PC-3 (cell line): ENCODE data around the gene SELENOS. TPM values are rescaled to one million over a fixed set of nuclear protein-coding genes. Genes with fewer than 3 reads are reported as not detected.

Source experiments
- ATAC-seq: fragments of 200-7000 bp; cut with Tn5 transposase; 2 replicates; pipeline ENCODE4 v1.9.1; 2020; ENCODE audit warnings: mild to moderate bottlenecking, moderate library complexity
- BruUV-seq: library from RNA; stranded (reverse); fragments of 400-500 nt; replicated peaks from 2 replicates; lab custom pipeline; 2021; lab: Mats Ljungman, UMichigan
- CTCF ChIA-PET: fragments of 300-600 bp; sonication (Branson Sonifier 250); formaldehyde crosslinking; loops from one replicate; lab custom pipeline; 2022; ENCODE audit warnings: antibody characterized with exemption; lab: Charles Lee
- POLR2A ChIA-PET: fragments of 300-600 bp; sonication (Branson Sonifier 250); formaldehyde crosslinking; loops from one replicate; lab custom pipeline; 2022; ENCODE audit warnings: antibody characterized with exemption; ENCODE audit not compliant: unreplicated experiment; lab: Charles Lee
- DNase-seq: peaks from one replicate; pipeline ENCODE4 v3.0.0-alpha.2; 2015
- H2AFZ ChIP-seq: fragments of 300-600 bp; sonication (generic); 2 replicates; pipeline ENCODE4 v1.6.0; 2016; ENCODE audit warnings: antibody characterized with exemption, low read length
- H3F3A ChIP-seq: fragments of 300-600 bp; sonication (generic); one replicate; pipeline ENCODE4 v1.6.0; 2017; ENCODE audit warnings: antibody characterized with exemption, low read length, control low read depth, mild to moderate bottlenecking; ENCODE audit not compliant: unreplicated experiment
- H3K27ac ChIP-seq: fragments of 300-600 bp; sonication (generic); 2 replicates; pipeline ENCODE4 v1.5.1; 2016; ENCODE audit warnings: mild to moderate bottlenecking, low read length
- H3K27me3 ChIP-seq: fragments of 300-600 bp; sonication (generic); 2 replicates; pipeline ENCODE4 v1.6.1; 2016; ENCODE audit warnings: low read length, mixed read lengths
- H3K36me3 ChIP-seq: fragments of 300-600 bp; sonication (generic); 2 replicates; pipeline ENCODE4 v1.6.1; 2016; ENCODE audit warnings: low read depth, mixed run types, low read length, mixed read lengths
- H3K4me1 ChIP-seq: fragments of 300-600 bp; sonication (generic); 2 replicates; pipeline ENCODE4 v1.5.1; 2016; ENCODE audit warnings: low read length; ENCODE audit not compliant: insufficient read depth
- H3K4me2 ChIP-seq: fragments of 300-600 bp; sonication (generic); 2 replicates; pipeline ENCODE4 v1.6.0; 2016; ENCODE audit warnings: low read length
- H3K4me3 ChIP-seq: fragments of 300-600 bp; sonication (generic); 2 replicates; pipeline ENCODE4 v1.5.1; 2016; ENCODE audit warnings: mild to moderate bottlenecking, low read length, mixed read lengths
- H3K79me2 ChIP-seq: fragments of 300-600 bp; sonication (generic); 2 replicates; pipeline ENCODE4 v1.6.1; 2017; ENCODE audit warnings: low read length, mixed read lengths
- H3K9ac ChIP-seq: fragments of 300-600 bp; sonication (generic); 2 replicates; pipeline ENCODE4 v1.6.0; 2016; ENCODE audit warnings: mild to moderate bottlenecking, low read length
- H3K9me2 ChIP-seq: fragments of 300-600 bp; sonication (generic); replicated peaks from 2 replicates; pipeline ENCODE4 v1.6.1; 2016; ENCODE audit warnings: mixed run types, low read length, mixed read lengths
- H3K9me3 ChIP-seq: fragments of 300-600 bp; sonication (generic); 2 replicates; pipeline ENCODE4 v1.6.1; 2016; ENCODE audit warnings: low read length, mixed read lengths
- H4K20me1 ChIP-seq: fragments of 300-600 bp; sonication (generic); 2 replicates; pipeline ENCODE4 v1.6.1; 2016; ENCODE audit warnings: low read length, mixed read lengths
- EZH2 ChIP-seq: fragments of 300-600 bp; sonication (generic); IDR thresholded peaks from one replicate; pipeline ENCODE4 v1.6.1; 2017; ENCODE audit warnings: antibody characterized with exemption, mild to moderate bottlenecking, low read length; ENCODE audit not compliant: unreplicated experiment
- EZH2phosphoT487 ChIP-seq: fragments of 300-600 bp; sonication (generic); IDR thresholded peaks from 2 replicates; pipeline ENCODE4 v1.6.1; 2018; ENCODE audit warnings: mild to moderate bottlenecking, antibody characterized with exemption, low read length, borderline replicate concordance
- intact Hi-C: fragments of 100-400 bp; cut with micrococcal nuclease; formaldehyde crosslinking; loops from 2 replicates; pipeline ENCODE4 v1.9.0; 2023
- total RNA-seq: library from RNA; depleted of rRNA; stranded (reverse); fragments of >200 nt; gene quantifications from 2 replicates; pipeline ENCODE4 v1.2.3, GENCODE V29; 2014
- TF ChIP-seq, protein P1 (sequence below): fragments of 300-600 bp; sonication (generic); conservative IDR thresholded peaks from 2 replicates; pipeline ENCODE4 v1.5.1; 2017; ENCODE audit warnings: antibody characterized with exemption, low read depth, mild to moderate bottlenecking, low read length

SELENOS gene
- total RNA-seq, 1 experiment from 2014 or later, result 40.1 TPM

DNA sequence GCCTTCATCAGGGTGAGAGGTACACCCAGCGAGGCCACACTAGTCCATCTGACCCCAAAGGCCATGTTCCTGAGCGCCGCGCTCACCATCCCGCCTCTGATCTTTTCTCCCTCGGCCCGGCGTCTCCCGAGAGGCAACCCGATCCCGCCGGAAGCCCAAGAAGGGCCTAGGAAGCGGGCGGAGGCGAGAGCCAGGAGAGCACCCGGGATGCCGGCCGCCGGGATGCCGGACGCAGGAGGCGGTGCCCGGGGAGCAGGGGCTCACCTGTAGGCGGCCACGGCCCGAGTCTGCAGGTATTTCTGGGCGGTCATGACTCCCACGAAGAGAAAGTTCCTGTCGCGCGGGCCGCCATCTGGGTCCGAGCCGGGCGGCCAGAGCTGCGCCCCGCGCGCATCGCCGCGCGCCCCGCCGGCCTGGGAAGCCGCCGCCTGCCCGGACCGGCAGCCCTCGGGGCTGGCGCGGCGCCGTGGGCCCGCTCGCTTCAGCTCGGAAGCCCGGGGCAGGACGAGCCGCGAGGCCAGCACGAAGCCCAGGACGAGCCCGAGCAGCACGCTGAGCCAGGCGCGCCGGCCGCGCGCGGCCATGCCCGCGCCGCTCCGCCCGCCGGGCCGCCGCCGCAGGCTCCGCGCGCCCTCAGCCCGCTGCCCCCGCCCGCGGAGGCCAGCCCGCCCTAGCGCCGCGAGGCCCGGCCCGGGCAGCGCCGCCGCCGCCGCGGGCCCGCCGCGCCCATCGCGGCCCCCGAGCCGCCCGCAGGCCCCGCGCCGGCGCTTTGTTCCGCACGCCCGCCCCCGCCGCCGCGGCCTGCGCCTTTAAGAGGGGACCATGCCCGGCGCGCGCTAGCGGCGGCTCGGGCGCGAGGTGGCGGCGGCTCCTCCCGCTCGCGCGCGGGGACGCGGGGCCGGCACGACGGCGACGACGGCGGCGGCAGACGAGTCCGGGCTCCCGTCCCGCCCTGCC is 26.1 kb downstream of the SELENOS start:
- CTCF ChIA-PET, result interaction anchor here (0.7 kb wide), 1 partner anchor 392 kb away, joined by 3 read pairs; no protein-coding TSS in a partner anchor
- BruUV-seq, result no TSS peak
- peak; percentile 41 for DNase-seq
- intact Hi-C loops, result loop anchor here (1.0 to 5.0 kb wide), 3 partner anchors 49 to 84 kb away; no protein-coding TSS in a partner anchor
- Histone ChIP-seq H3K9me3 (no peaks in the 10 kb centered on the region), H3K36me3 (peaks cover 4% of the 10 kb centered on the region; the same call in 1 of the 2 replicates), H3K27me3 (no peaks in the 10 kb centered on the region), H3K4me2 (peak overlapping the region; percentile 94), H3K9me2 (no peaks in the 10 kb centered on the region), H3F3A (no peaks in the 10 kb centered on the region), H3K9ac (peak overlapping the region; percentile 57), H3K79me2 (peaks cover 49% of the 10 kb centered on the region), H4K20me1 (peaks cover 21% of the 10 kb centered on the region), H2AFZ (peak overlapping the region; percentile 79), H3K27ac (no peak overlapping the region), H3K4me1 (peaks cover 11% of the 10 kb centered on the region), H3K4me3 (peak overlapping the region; percentile 87)
- ATAC-seq, result peak; percentile 31
- POLR2A ChIA-PET, result no interaction called here
- TF ChIP-seq EZH2 (no peak), EZH2phosphoT487 (no peak)
- TF ChIP-seq, protein P1, sequence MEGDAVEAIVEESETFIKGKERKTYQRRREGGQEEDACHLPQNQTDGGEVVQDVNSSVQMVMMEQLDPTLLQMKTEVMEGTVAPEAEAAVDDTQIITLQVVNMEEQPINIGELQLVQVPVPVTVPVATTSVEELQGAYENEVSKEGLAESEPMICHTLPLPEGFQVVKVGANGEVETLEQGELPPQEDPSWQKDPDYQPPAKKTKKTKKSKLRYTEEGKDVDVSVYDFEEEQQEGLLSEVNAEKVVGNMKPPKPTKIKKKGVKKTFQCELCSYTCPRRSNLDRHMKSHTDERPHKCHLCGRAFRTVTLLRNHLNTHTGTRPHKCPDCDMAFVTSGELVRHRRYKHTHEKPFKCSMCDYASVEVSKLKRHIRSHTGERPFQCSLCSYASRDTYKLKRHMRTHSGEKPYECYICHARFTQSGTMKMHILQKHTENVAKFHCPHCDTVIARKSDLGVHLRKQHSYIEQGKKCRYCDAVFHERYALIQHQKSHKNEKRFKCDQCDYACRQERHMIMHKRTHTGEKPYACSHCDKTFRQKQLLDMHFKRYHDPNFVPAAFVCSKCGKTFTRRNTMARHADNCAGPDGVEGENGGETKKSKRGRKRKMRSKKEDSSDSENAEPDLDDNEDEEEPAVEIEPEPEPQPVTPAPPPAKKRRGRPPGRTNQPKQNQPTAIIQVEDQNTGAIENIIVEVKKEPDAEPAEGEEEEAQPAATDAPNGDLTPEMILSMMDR, result no peak

- peaks cover 57% of the 10 kb centered on the region for H3K79me2 ChIP-seq
- peaks cover 25% of the 10 kb centered on the region for H4K20me1 ChIP-seq
- peaks cover 11% of the 10 kb centered on the region for H3K4me1 ChIP-seq
- peak overlapping the region; percentile 94 for H3K4me2 ChIP-seq
- ATAC-seq, result peak; percentile 22; the same call in 1 of the 2 replicates
- BruUV-seq, result TSS peak; percentile 55
- H3K9me3 ChIP-seq, result no peaks in the 10 kb centered on the region
- ChIA-PET CTCF (no interaction called here), POLR2A (no interaction called here)
- H3K36me3 ChIP-seq, result peaks cover 4% of the 10 kb centered on the region; the same call in 1 of the 2 replicates
- peak overlapping the region; percentile 87 for H3K4me3 ChIP-seq
- intact Hi-C loops, result loop anchor here (1.0 to 5.0 kb wide), 3 partner anchors 48 to 83 kb away; no protein-coding TSS in a partner anchor
- no peak overlapping the region for H3K27ac ChIP-seq
- no peaks in the 10 kb centered on the region for H3K9me2 ChIP-seq
- TF ChIP-seq, protein P1, result no peak
- TF ChIP-seq EZH2phosphoT487 (no peak), EZH2 (no peak)
- peak overlapping the region; percentile 66 for H2AFZ ChIP-seq
- no peaks in the 10 kb centered on the region for H3F3A ChIP-seq
- no peaks in the 10 kb centered on the region for H3K27me3 ChIP-seq
- peak; percentile 62 for DNase-seq
- peak overlapping the region; percentile 57 for H3K9ac ChIP-seq
These were observed 26.9 kb downstream of the SELENOS start for GRCh38 chr15:101250341-101250831.
